Thyroid gland (tissue), 4 donors: ENCODE data around the gene SMARCAL1. TPM values are rescaled to one million over a fixed set of nuclear protein-coding genes. Genes with fewer than 3 reads are reported as not detected.

Experiments
- DNase-seq, 2 donors: peaks; one replicate each; pipeline ENCODE4 v3.0.0-alpha.2; 2019
- H3K27ac ChIP-seq, 3 donors: fragments of 200-600 bp; sonication (generic); 1 replicate in 2 of 3; 2 replicates in 1 of 3; pipeline ENCODE4 v1.5.1; 2016 to 2019; ENCODE audit warnings: mild to moderate bottlenecking in 1 of 3, moderate library complexity in 1 of 3
- H3K27me3 ChIP-seq: fragments of 200-600 bp; sonication (generic); one replicate; pipeline ENCODE4 v1.5.1; 2019
- H3K36me3 ChIP-seq, 2 donors: fragments of 200-600 bp; sonication (generic); one replicate each; pipeline ENCODE4 v1.5.1; 2016 to 2019
- H3K4me1 ChIP-seq, 2 donors: fragments of 200-600 bp; sonication (generic); one replicate each; pipeline ENCODE4 v1.5.1; 2017 to 2019
- H3K4me3 ChIP-seq, 3 donors: fragments of 200-600 bp; sonication (generic); replicated peaks in 1 of 3; 1 replicate in 2 of 3; 2 replicates in 1 of 3; pipeline ENCODE4 v1.5.1; 2016; ENCODE audit warnings: mild to moderate bottlenecking in 1 of 3
- H3K9me3 ChIP-seq: fragments of 200-600 bp; sonication (generic); one replicate; pipeline ENCODE4 v1.5.1; 2017
- CTCF ChIP-seq, 6 experiments: fragments of 200-600 bp in 3 of 6; fragments of 450-650 bp in 3 of 6; sonication (generic) in 3 of 6; IDR thresholded peaks; one replicate each; pipeline ENCODE4 v1.5.1; 2016 to 2019; ENCODE audit warnings: antibody characterized with exemption in 6 of 6, mild to moderate bottlenecking in 2 of 6, inconsistent platforms in 1 of 6, moderate library complexity in 1 of 6
- POLR2A ChIP-seq, 2 donors: fragments of 450-650 bp; IDR thresholded peaks; one replicate each; pipeline ENCODE4 v1.6.1; 2017; ENCODE audit warnings: antibody characterized with exemption in 2 of 2, mild to moderate bottlenecking in 2 of 2, moderate library complexity in 1 of 2
- WGBS, 2 donors: methylation state at CpG; one replicate each; pipeline ENCODE4 v1.1.5; 2017; 5-methylcytosine and 5-hydroxymethylcytosine counted together
- intact Hi-C: fragments of 100-400 bp; cut with DNase I; formaldehyde crosslinking; loops from one replicate; pipeline ENCODE4 v1.15.1; 2023
- total RNA-seq, 4 donors: library from RNA; depleted of rRNA; stranded (reverse); fragments of >200 nt; gene quantifications; one replicate each; pipeline ENCODE4 v1.2.3, GENCODE V29; 2016

SMARCAL1 gene
- total RNA-seq: 10 to 100 TPM; 19.5 to 31.4 (median 24.6) TPM

GRCh38 chr2:216412022-216412999, at the start of gene SMARCAL1:
Gene SMARCAL1, plus strand, starts transcription at chr2:216412484. Its CDS starts 2,221 bp downstream, at chr2:216414705.
- H3K4me1 ChIP-seq: peaks cover 0 to 13% of the 10 kb centered on the region in 2 donors
- H3K27ac ChIP-seq: peak within 1 kb of the TSS; percentile 97 to 99 (median 98)
- WGBS, 2 donors: 7 to 9% methylated on average over 40 to 56 of the region's 56 CpGs
- no peaks in the 10 kb centered on the region for H3K27me3 ChIP-seq
- no peaks in the 10 kb centered on the region for H3K9me3 ChIP-seq
- intact Hi-C loops: loop anchor here (10.0 kb wide), 1 partner anchor 82 kb away; the partner anchor contains the start of gene RPL37A
- peak; percentile 99 for DNase-seq
- H3K36me3 ChIP-seq: peaks cover 0 to 4% of the 10 kb centered on the region in 2 donors
- TF ChIP-seq CTCF (IDR thresholded peaks at IDR 0.05) (peak in 1 of 6 experiments; percentile 9), POLR2A (IDR thresholded peaks at IDR 0.05) (peak in 1 of 2 donors; percentile 54)
- H3K4me3 ChIP-seq: peak within 1 kb of the TSS; percentile 30 to 65 (median 55)

- Histone ChIP-seq H3K4me3 (no peak overlapping the region), H3K4me1 (no peaks in the 10 kb centered on the region), H3K27ac (no peak overlapping the region), H3K27me3 (no peaks in the 10 kb centered on the region), H3K36me3 (no peaks in the 10 kb centered on the region), H3K9me3 (no peaks in the 10 kb centered on the region)
- DNase-seq: no peak
- TF ChIP-seq CTCF (IDR thresholded peaks at IDR 0.05): no peak
- TF ChIP-seq POLR2A (IDR thresholded peaks at IDR 0.05): no peak
- intact Hi-C loops: no loop called here
- WGBS, 2 donors: 33 to 51% methylated on average over 2 of the region's 2 CpGs
Measured at GRCh38 chr2:216362730-216363129, 49.6 kb upstream of the SMARCAL1 start.

GRCh38 chr2:216363221-216363620, 49.1 kb upstream of the SMARCAL1 start:
- TF ChIP-seq POLR2A (IDR thresholded peaks at IDR 0.05) (no peak), CTCF (IDR thresholded peaks at IDR 0.05) (no peak)
- Histone ChIP-seq H3K27ac (no peak overlapping the region), H3K4me3 (no peak overlapping the region), H3K4me1 (no peaks in the 10 kb centered on the region), H3K27me3 (no peaks in the 10 kb centered on the region), H3K9me3 (no peaks in the 10 kb centered on the region), H3K36me3 (no peaks in the 10 kb centered on the region)
- 85 to 91% methylated on average over 3 of the region's 3 CpGs for WGBS, 2 donors
- no peak for DNase-seq
- intact Hi-C loops: no loop called here

- Histone ChIP-seq H3K4me3 (no peak overlapping the region), H3K9me3 (no peaks in the 10 kb centered on the region)
Measured at GRCh38 chr2:216365518-216365917, 46.8 kb upstream of the SMARCAL1 start.

More at GRCh38 chr2:216365518-216365917, 46.8 kb upstream of the SMARCAL1 start:
- Histone ChIP-seq H3K27me3 (no peaks in the 10 kb centered on the region), H3K4me1 (no peaks in the 10 kb centered on the region), H3K36me3 (no peaks in the 10 kb centered on the region), H3K27ac (no peak overlapping the region)
- intact Hi-C loops: no loop called here
- no peak for DNase-seq
- TF ChIP-seq POLR2A (IDR thresholded peaks at IDR 0.05) (no peak), CTCF (IDR thresholded peaks at IDR 0.05) (no peak)
- WGBS, 2 donors: 91 to 94% methylated on average over 2 of the region's 2 CpGs
